Subcutaneous adipose tissue (tissue), 4 donors: ENCODE measurements around the gene LRRC71. TPM values are rescaled to one million over a fixed set of nuclear protein-coding genes. Genes with fewer than 3 reads are reported as not detected.

Experiments used
- CTCF ChIP-seq: fragments of 450-650 bp; IDR thresholded peaks from one replicate; pipeline ENCODE4 v1.5.1; 2016; ENCODE audit warnings: low read depth, mild to moderate bottlenecking, control low read depth, antibody characterized with exemption, moderate library complexity
- small RNA-seq: library from RNA; depleted of rRNA; stranded (forward); fragments of <200 nt; gene quantifications from one replicate; pipeline ENCODE3, GENCODE V24; 2016
- total RNA-seq, 4 donors: library from RNA; depleted of rRNA; stranded (reverse); fragments of >200 nt; gene quantifications; one replicate each; pipeline ENCODE4 v1.1.0, GENCODE V29; 2016

Gene LRRC71
- total RNA-seq, 4 donors from 2014 or later: 0.94 TPM; not detected in 3

DNA sequence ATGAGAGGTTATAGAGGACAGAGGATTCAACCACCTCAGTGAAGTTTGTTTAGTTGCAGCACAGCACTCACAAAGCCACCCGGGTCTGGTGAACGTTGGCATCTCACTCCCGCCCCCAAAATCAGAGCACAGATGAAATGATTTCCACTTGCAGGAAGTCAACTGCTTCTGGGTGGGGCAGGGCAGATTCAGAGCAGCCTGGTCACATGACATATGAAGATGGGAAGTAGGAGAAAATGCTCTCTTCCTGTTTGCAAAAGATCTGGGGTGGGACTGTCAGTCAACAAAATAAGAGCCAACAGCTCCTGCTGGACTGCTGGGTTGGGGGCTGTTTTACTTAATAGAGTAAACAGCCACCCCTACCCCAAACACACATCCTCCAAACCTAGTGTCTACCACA, 43.2 kb downstream of the LRRC71 start:
- no peak for TF ChIP-seq CTCF

DNA sequence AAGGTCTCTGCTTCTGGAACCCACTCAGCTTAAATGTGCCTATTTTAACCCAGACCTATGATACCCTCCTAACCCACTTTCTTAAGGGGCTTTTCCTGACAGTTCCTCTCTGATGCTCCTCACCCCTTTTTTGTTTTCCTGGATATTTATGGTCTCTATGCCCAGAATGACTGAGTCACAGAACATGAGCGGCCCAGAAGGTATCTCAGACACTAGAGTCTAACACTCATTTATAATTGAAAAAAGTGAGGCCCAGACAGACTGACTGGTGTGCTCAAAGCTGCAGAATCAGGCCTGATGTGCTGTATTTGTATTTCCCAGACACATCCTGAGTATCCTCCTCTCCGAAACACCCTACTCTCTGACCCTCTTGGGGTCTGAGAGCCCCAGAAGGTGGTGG, 44.0 kb downstream of the LRRC71 start:
- no peak for TF ChIP-seq CTCF

GRCh38 chr1:156969496-156969895, 49.1 kb downstream of the LRRC71 start:
- TF ChIP-seq CTCF: no peak

GRCh38 chr1:156970017-156970416, 49.6 kb downstream of the LRRC71 start:
- TF ChIP-seq CTCF: no peak

- no peak for TF ChIP-seq CTCF
Observed at GRCh38 chr1:156973417-156973816, 53.0 kb downstream of the LRRC71 start.

GRCh38 chr1:156975084-156975483, 54.7 kb downstream of the LRRC71 start:
- no peak for TF ChIP-seq CTCF

- TF ChIP-seq CTCF: no peak
Observed at GRCh38 chr1:156980551-156980950, 60.1 kb downstream of the LRRC71 start.

Small RNA genes within 50 kb of the gene (small RNA-seq; reads per million reads assigned to genes)
- not detected for gene MIR765

Other genes starting within 250 kb of the LRRC71 start
- gene NES, start 243.2 kb upstream of the LRRC71 start, total RNA-seq: 10 to 100 TPM in 3 of 4 donors, 1 to 10 TPM in 1; 7.8 to 28.8 (median 13.5) TPM
- 10 to 100 TPM in 1 of 4 donors, 1 to 10 TPM in 3; 2.4 to 16.5 (median 4.0) TPM for gene CRABP2, start 215.0 kb upstream of the LRRC71 start, total RNA-seq
- 10 to 100 TPM; 20.5 to 29.2 (median 23.0) TPM for gene METTL25B, start 192.2 kb upstream of the LRRC71 start, total RNA-seq
- 10 to 100 TPM; 10.9 to 21.5 (median 13.5) TPM for gene ISG20L2, start 191.9 kb upstream of the LRRC71 start, total RNA-seq
- 10 to 100 TPM; 53.0 to 84.5 (median 74.0) TPM for gene MRPL24, start 179.5 kb upstream of the LRRC71 start, total RNA-seq
- gene HDGF, start 169.0 kb upstream of the LRRC71 start, total RNA-seq: 100 to 1,000 TPM in 3 of 4 donors, 10 to 100 TPM in 1; 86.5 to 126 (median 113) TPM
- 10 to 100 TPM; 19.7 to 27.3 (median 21.3) TPM for gene PRCC, start 153.1 kb upstream of the LRRC71 start, total RNA-seq
- 1 to 10 TPM in 1 of 4 donors, under 1 TPM in 3; 0.34 to 1.1 (median 0.71) TPM for gene SH2D2A, start 103.8 kb upstream of the LRRC71 start, total RNA-seq
- not detected for gene INSRR, start 61.5 kb upstream of the LRRC71 start, total RNA-seq
- under 1 TPM in 2 of 4 donors, not detected in 2; 0.49 to 0.85 TPM for gene NTRK1, start 59.8 kb upstream of the LRRC71 start, total RNA-seq
- 10 to 100 TPM in 2 of 4 donors, 1 to 10 TPM in 2; 5.9 to 40.9 (median 8.7) TPM for gene PEAR1, start 26.9 kb upstream of the LRRC71 start, total RNA-seq
- 10 to 100 TPM; 29.3 to 76.3 (median 35.7) TPM for gene ARHGEF11, start 125.1 kb downstream of the LRRC71 start, total RNA-seq
- not detected for gene ETV3L, start 179.2 kb downstream of the LRRC71 start, total RNA-seq
- gene ETV3, start 217.8 kb downstream of the LRRC71 start, total RNA-seq: 10 to 100 TPM; 18.9 to 26.4 (median 22.7) TPM